Activated CD4-positive, CD25-positive, alpha-beta regulatory T cell treated with anti-CD3 and anti-CD28 coated beads, Interleukin-2, amount 50 U/mL, for 72 hours (primary cell): ENCODE results near the gene IFNL1.
"Not testable (repeated sequence)": the region's sequence is repeated elsewhere in the genome, so short reads cannot be mapped to it uniquely, and the experiment has no call there.

Experiments used
- DNase-seq: peaks from one replicate; pipeline ENCODE4 v3.0.0; 2021

The IFNL1 gene

DNA sequence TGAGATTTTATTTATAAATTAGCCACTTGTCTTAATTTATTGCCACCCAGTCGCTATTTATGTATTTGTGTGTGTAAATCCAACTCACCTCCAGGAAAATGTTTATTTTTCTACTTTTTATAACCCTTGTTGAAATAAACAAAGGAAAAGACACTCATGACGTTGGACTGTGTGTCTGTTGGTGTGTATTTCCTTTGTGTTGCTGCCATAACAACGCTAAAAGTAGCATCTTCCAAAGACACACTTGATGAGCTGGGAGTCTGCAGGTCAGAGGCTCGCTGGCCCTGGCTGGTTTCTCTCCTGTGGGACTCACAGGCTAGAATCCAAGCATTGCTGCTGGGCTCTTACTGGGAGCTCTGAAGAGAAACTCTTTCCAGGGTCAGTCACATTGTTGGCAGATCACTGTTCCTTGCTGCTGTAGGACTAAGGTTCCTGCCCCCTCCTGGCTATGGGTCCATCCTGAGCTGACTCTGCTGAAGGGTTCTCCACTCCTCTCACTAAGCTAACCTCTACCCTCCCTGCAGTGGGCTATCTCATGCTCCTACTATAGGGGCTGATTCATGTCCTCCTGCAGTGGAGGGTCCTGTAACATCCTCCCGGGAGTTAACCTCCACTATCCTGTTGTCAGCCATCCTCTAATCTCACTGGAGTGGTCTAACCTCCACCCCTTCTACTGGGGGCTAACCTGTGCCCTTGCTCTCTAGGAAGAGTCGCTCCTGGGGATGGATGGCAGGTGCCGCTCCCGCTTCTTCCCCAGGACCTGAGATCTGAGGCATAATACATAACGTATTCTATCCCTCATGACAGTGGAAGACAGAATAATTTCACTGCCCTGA, 26.0 kb upstream of the IFNL1 start:
- DNase-seq, result no peak

GRCh38 chr19:39273859-39274258, 22.3 kb upstream of the IFNL1 start:
- not testable (repeated sequence) for DNase-seq

DNA sequence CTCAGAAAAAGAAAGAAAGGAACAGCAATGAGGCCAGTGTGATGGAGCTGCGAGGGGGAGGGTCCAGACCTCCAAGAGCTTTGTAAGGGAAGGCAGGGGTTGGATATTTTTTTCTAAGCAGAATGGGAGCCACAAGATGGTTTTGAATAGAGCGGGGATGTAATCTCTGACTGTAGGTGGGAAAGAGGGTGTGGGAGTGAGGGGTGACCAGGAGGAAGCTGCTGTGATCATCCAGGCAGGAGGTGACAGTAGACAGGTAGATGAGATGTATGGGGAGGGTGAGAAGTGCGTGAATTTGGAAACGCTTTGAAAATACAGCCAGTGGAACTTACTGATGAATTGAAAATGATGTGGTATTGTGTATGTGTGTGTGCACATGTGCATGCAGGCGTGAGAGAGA, 20.6 kb upstream of the IFNL1 start:
- no peak for DNase-seq

GRCh38 chr19:39276740-39277139, 19.5 kb upstream of the IFNL1 start:
- no peak for DNase-seq

DNA sequence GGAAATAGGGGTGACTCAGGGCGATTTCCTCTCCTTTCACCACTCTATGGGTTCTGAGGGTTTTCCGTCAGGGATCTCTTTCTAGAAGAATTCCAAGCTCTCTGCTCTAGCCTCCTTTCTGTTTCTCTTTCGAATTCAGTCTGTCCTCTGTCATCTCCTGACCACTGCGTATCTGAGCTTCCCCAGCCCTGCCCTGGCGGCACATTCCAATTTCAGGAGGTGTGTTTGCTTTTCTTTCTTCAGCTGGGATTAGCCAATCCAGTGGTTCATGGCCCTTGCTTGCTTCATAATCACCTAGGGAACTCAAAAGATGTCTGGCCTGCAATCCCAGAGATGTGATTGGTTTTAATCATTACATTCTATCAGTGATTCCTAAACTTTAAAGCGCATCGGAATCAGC, 18.6 kb upstream of the IFNL1 start:
- no peak for DNase-seq

DNA sequence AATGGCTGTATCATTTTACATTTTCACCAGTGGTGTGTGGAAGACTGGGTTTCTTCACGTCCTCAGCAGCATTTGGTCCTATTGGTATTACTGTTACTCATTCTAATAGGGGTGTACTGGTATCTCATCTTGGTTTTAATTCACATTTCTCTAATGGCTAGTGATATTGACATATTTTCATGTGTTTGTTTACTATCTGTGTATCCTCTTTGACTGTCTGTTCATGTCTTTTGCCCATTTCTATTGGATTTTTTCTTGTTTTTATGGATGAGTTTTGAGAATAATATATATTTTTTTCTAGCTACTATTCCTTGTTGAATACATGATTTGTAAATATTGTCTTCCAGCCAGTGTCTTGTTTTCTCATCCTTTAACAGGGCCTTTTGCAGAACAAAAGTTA, 14.2 kb upstream of the IFNL1 start:
- DNase-seq, result no peak

- DNase-seq, result no peak
Observed at GRCh38 chr19:39284032-39284431, 12.2 kb upstream of the IFNL1 start.

GRCh38 chr19:39293394-39293793, 2.8 kb upstream of the IFNL1 start:
- DNase-seq, result no peak

DNA sequence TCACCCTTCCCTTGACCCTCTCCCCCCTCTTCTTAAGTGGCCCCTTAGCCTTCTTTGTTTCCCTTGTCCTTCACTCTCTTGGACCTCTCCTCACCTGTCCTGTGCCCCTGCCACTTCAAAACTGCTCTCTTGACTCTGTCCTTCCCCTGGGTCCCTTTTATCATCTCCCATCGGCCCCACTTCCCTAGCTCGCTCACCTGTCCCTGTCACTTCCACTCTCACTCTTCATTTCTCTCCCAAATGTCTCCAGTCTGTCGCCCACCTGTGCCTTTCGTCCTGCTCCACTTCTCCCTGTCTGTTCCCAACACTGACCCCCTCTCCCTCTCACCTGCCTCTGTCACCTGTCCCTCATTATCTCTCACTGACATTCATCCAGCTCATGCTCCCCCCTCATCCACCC, 699 bp downstream of the IFNL1 start:
- DNase-seq, result no peak

DNA sequence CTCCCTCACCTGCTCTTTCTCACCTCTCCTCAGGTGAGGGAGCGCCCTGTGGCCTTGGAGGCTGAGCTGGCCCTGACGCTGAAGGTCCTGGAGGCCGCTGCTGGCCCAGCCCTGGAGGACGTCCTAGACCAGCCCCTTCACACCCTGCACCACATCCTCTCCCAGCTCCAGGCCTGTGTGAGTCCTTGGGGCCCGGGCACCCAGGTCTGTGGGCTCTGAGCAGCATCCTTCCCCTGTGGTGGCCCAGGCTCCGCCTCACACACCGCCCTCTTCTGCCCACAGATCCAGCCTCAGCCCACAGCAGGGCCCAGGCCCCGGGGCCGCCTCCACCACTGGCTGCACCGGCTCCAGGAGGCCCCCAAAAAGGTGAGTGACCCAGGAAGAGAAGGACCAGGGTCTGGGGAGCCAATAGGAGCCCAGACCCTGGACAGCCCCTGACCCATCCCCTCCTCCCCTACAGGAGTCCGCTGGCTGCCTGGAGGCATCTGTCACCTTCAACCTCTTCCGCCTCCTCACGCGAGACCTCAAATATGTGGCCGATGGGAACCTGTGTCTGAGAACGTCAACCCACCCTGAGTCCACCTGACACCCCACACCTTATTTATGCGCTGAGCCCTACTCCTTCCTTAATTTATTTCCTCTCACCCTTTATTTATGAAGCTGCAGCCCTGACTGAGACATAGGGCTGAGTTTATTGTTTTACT, 1.9 kb downstream of the IFNL1 start:
- peak; percentile 38 for DNase-seq

GRCh38 chr19:39299404-39299803, 3.2 kb downstream of the IFNL1 start:
- no peak for DNase-seq

DNA sequence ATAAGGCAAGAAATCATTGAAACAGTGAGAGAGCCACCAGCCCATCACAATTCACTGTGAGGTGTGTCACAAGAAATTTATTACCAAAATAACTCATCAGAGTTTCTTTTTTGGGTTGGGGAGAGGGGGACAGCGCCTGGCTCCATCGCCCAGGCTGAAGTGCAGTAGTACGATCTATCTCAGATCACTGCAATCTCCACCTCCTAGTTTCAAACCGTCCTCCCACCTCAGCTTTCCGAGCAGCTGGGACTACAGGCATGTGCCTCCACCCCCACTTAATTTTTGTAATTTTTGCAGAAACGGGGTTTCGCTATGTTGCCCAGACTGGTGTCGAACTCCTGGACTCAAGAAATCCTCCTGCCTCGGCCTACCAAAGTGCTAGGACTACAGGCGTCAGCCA, 3.6 kb downstream of the IFNL1 start:
- no peak for DNase-seq

- DNase-seq, result no peak
Observed at GRCh38 chr19:39301021-39301420, 4.8 kb downstream of the IFNL1 start.

- DNase-seq, result no peak
Observed at GRCh38 chr19:39301562-39301961, 5.4 kb downstream of the IFNL1 start.

DNA sequence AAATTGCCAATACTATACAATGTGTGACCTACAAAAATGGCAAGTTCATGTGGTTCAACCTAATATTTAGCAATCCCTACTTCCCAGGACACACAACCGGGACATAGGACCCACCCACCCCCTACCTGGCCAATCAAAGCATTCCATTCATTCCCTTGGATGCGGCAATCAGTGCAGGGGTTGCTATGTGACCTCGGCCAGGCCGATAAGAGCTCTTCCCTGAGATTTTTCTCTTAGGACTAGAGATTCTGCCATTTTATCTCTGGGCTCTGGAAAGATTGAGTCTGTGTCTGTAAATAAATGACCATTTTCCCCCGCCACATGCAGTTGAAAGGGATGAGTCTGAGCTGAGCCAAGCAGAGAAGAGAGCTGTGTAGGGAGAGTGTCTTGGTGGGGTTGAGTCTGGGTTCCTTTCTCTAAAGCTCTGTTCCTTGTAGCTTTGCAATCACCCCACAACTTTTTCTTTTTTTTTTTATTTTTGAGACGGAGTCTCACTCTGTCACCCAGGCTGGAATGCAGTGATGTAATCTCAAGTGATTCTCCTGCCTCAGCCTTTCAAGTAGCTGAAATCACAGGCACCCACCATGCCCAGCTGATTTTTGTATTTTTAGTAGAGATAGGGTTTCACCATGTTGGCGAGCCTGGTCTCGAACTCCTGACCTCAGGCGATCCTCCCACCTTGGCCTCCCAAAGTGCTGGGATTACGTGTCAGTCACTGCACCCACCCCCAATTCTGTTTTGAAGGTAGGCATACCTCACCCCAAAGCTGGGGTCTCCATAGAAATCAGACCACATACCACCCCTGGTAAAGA, 7.4 kb downstream of the IFNL1 start:
- no peak for DNase-seq

- DNase-seq, result no peak
Observed at GRCh38 chr19:39304185-39304513, 7.9 kb downstream of the IFNL1 start.

DNA sequence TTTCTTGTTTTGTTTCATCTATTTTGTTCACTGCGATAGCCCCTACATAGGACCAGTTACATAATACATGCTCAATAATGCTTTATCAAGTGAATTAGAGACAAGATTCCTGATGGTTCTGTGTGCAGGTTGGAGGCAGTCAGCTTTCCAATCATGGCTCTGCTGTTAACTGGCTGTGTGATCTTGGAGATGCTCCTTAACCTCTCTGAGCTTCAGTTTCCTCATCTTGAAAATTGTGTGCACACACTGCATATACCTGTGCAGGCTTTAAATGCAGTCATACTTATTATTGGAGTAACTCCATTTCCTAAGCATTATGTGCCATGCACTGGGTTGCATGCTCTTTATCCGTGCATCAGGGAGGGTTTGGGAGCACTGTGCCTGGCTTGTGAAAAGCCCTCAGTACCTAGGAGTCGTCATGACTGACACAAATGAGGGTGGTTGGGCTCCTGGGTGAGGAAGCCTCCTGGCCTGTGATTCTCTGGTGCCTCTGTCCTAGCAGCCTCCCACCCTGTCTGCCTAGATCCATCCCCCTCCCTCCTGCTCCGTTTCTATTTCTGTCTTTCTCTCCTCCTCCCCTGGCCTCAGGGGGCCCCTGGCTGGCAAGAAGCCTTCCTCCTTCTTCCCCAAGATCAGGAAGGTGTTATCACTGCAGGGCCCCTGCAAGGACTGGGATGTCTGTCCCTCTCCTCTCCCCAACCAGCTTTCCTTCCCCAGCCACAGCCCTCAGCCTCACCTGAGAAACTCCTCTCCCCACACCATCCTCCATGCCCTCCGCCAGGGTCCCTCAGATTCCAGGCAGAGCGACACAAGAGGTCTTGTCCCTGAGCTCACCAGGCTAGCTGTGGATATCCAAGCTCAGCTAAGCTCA, 8.7 kb downstream of the IFNL1 start:
- peak; percentile 15 for DNase-seq

- no peak for DNase-seq
Observed at GRCh38 chr19:39306075-39306474, 9.9 kb downstream of the IFNL1 start.

DNA sequence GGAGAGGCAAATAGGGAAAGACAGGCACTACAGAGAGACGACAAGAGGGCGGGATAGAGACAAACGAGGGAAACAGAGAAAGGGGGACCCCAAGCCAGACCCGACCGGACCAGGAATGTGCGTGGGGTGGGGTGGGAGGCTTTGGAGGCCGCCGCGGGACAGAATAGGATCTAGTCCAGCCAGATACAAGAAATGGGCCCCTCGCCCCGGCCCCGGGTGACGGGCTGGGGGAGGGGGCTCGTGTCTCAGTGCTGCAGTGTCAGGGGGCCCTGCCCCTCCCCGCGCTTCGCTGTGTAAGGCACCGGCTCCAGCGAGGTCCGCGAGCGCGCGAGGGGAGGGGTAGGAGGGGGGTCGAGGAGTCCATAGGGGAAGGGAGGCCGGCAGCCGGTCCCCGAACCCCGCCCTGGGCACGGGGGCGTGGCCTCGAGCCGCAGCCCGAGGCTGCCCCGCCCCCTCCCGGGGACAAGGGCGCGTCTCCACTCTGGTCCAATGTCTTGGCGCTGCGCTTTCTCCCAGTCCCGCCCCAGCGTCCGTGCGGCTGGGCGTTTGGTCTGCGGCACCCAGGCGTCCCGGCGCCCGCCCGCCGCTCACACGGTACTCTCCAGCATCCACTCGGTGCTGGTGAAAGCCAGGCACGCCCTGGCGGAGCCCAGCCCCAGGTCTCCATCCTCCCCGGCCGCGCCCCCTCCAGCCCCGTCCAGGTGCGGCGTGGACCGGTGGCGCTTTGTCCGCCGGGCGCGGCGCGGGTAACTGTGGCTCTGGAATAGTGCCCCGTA, 11.0 kb downstream of the IFNL1 start:
- DNase-seq, result peak; percentile 19

GRCh38 chr19:39307822-39308530, 11.8 kb downstream of the IFNL1 start:
- peak; percentile 18 for DNase-seq
